H1 (cell line): ENCODE results near the gene MSI2. TPM values are rescaled to one million over a fixed set of nuclear protein-coding genes. Genes with fewer than 3 reads are reported as not detected.

ENCODE experiments used
- CTCF ChIA-PET: fragments of 300-600 bp; sonication (Branson Sonifier 250); formaldehyde crosslinking; loops from one replicate; lab custom pipeline; 2021; ENCODE audit not compliant: partially characterized antibody; lab: Charles Lee
- POLR2A ChIA-PET: fragments of 300-600 bp; sonication (Branson Sonifier 250); formaldehyde crosslinking; loops from one replicate; lab custom pipeline; 2021; ENCODE audit warnings: inconsistent platforms; ENCODE audit not compliant: partially characterized antibody; lab: Charles Lee
- DNase-seq, 2 experiments: peaks; one replicate each; pipeline versions ENCODE4 v3.0.0 to v3.0.0-alpha.2; 2010 to 2022; ENCODE audit warnings: low spot score in 2 of 2, low read depth in 1 of 2, mixed read lengths in 1 of 2
- FAIRE-seq: peaks from 2 replicates; lab custom pipeline; 2011; peaks lifted over from hg19 to GRCh38; lab: Jason Lieb, UNC
- H2AFZ ChIP-seq: 2 replicates; pipeline ENCODE4 v1.8.1; 2012; ENCODE audit warnings: low read length, inconsistent platforms
- H2AK5ac ChIP-seq: 2 replicates; pipeline ENCODE4 v1.6.1; 2013; ENCODE audit warnings: low read depth, low read length
- H2BK120ac ChIP-seq: replicated peaks from 2 replicates; pipeline ENCODE3; 2013; ENCODE audit warnings: low read depth, low read length, inconsistent platforms
- H2BK12ac ChIP-seq: 2 replicates; pipeline ENCODE4 v1.6.1; 2013; ENCODE audit warnings: low read depth, low read length
- H2BK15ac ChIP-seq: 2 replicates; pipeline ENCODE4 v1.6.1; 2013; ENCODE audit warnings: low read length
- H2BK20ac ChIP-seq: 2 replicates; pipeline ENCODE4 v1.6.1; 2013; ENCODE audit warnings: low read length
- H2BK5ac ChIP-seq: 2 replicates; pipeline ENCODE4 v1.6.1; 2013; ENCODE audit warnings: low read depth, low read length
- H3K14ac ChIP-seq: 2 replicates; pipeline ENCODE4 v1.6.1; 2013; ENCODE audit warnings: inconsistent platforms; ENCODE audit not compliant: insufficient read length
- H3K18ac ChIP-seq: 2 replicates; pipeline ENCODE4 v1.6.1; 2013; ENCODE audit warnings: low read length; ENCODE audit errors: extremely low read depth
- H3K23ac ChIP-seq: 2 replicates; pipeline ENCODE4 v1.6.1; 2013; ENCODE audit warnings: inconsistent platforms; ENCODE audit not compliant: insufficient read length
- H3K23me2 ChIP-seq: 2 replicates; pipeline ENCODE4 v1.6.1; 2013; ENCODE audit warnings: low read depth, low read length
- H3K27ac ChIP-seq: 2 replicates; pipeline ENCODE4 v1.6.1; 2011; ENCODE audit warnings: low read depth, low read length, inconsistent platforms
- H3K27me3 ChIP-seq, 4 experiments: replicated peaks in 1 of 4; 1 replicate in 1 of 4; 2 replicates in 3 of 4; pipeline versions ENCODE4 v1.6.1 to v1.8.1; 2011 to 2013; ENCODE audit warnings: low read length in 3 of 4, mild to moderate bottlenecking in 3 of 4, inconsistent platforms in 2 of 4, mixed read lengths in 2 of 4, moderate library complexity in 1 of 4; ENCODE audit not compliant: control insufficient read depth in 3 of 4, insufficient read depth in 3 of 4; ENCODE audit errors: extremely low read depth in 1 of 4
- H3K36me3 ChIP-seq, 4 experiments: 2 replicates each; pipeline versions ENCODE4 v1.6.1 to v1.8.1; 2011 to 2013; ENCODE audit warnings: mild to moderate bottlenecking in 4 of 4, low read length in 3 of 4, moderate library complexity in 2 of 4, control low read depth in 1 of 4, inconsistent platforms in 1 of 4; ENCODE audit not compliant: insufficient read depth in 4 of 4, control insufficient read depth in 2 of 4
- H3K4ac ChIP-seq: replicated peaks from 2 replicates; pipeline ENCODE3; 2013; ENCODE audit warnings: low read length, low read depth, mixed read lengths, inconsistent platforms; ENCODE audit not compliant: insufficient read length
- H3K4me1 ChIP-seq, 4 experiments: replicated peaks in 1 of 4; 1 replicate in 1 of 4; 2 replicates in 3 of 4; pipeline versions ENCODE4 v1.6.1 to v1.8.1; 2011 to 2013; ENCODE audit warnings: low read length in 3 of 4, inconsistent platforms in 2 of 4, mixed read lengths in 1 of 4; ENCODE audit not compliant: insufficient read depth in 4 of 4, control insufficient read depth in 3 of 4
- H3K4me2 ChIP-seq, 2 experiments: 2 replicates each; pipeline versions ENCODE4 v1.6.1 to v1.8.1; 2011 to 2013; ENCODE audit warnings: low read depth in 2 of 2, low read length in 2 of 2, control low read depth in 1 of 2, inconsistent platforms in 1 of 2, mild to moderate bottlenecking in 1 of 2; ENCODE audit not compliant: insufficient read depth in 1 of 2
- H3K4me3 ChIP-seq, 4 experiments: fragments of 200-600, 300-600 bp in 1 of 4; sonication (generic), shearing (Covaris generic), sonication (Bioruptor Twin) in 1 of 4; 2 replicates each; pipeline versions ENCODE4 v1.5.1 to v1.8.1; 2011 to 2016; ENCODE audit warnings: low read length in 4 of 4, low read depth in 3 of 4, control low read depth in 2 of 4, inconsistent platforms in 2 of 4, mild to moderate bottlenecking in 2 of 4, mixed read lengths in 1 of 4, moderate library complexity in 1 of 4; ENCODE audit not compliant: insufficient read depth in 2 of 4; ENCODE audit errors: extremely low read depth in 1 of 4
- H3K56ac ChIP-seq: replicated peaks from 2 replicates; pipeline ENCODE3; 2013; ENCODE audit warnings: low read depth, mild to moderate bottlenecking, mixed read lengths, low read length, inconsistent platforms; ENCODE audit not compliant: insufficient read length
- H3K79me1 ChIP-seq: 2 replicates; pipeline ENCODE4 v1.6.1; 2013; ENCODE audit warnings: low read depth, low read length, control low read depth
- H3K79me2 ChIP-seq, 2 experiments: 2 replicates each; pipeline versions ENCODE4 v1.6.1 to v1.8.1; 2012 to 2013; ENCODE audit warnings: low read length in 2 of 2, mild to moderate bottlenecking in 2 of 2, inconsistent platforms in 1 of 2; ENCODE audit not compliant: insufficient read depth in 2 of 2, control insufficient read depth in 1 of 2
- H3K9ac ChIP-seq, 4 experiments: replicated peaks in 1 of 4; 1 replicate in 1 of 4; 2 replicates in 3 of 4; pipeline versions ENCODE4 v1.6.1 to v1.8.1; 2011 to 2013; ENCODE audit warnings: low read depth in 3 of 4, low read length in 3 of 4, control low read depth in 2 of 4, mild to moderate bottlenecking in 2 of 4, moderate library complexity in 2 of 4, inconsistent platforms in 1 of 4; ENCODE audit errors: extremely low read depth in 1 of 4
- H3K9me3 ChIP-seq, 2 experiments: 2 replicates each; pipeline versions ENCODE4 v1.6.1 to v1.8.1; 2012 to 2013; ENCODE audit warnings: mild to moderate bottlenecking in 2 of 2, moderate library complexity in 2 of 2, control low read depth in 1 of 2, inconsistent platforms in 1 of 2, low read depth in 1 of 2, low read length in 1 of 2, mixed read lengths in 1 of 2; ENCODE audit not compliant: insufficient read depth in 2 of 2
- H4K20me1 ChIP-seq, 2 experiments: replicated peaks in 1 of 2; 2 replicates each; pipeline versions ENCODE3 to v1.8.1; 2011 to 2013; ENCODE audit warnings: inconsistent platforms in 2 of 2, low read length in 2 of 2, mild to moderate bottlenecking in 1 of 2; ENCODE audit not compliant: insufficient read depth in 2 of 2, control insufficient read depth in 1 of 2
- H4K5ac ChIP-seq: 2 replicates; pipeline ENCODE4 v1.6.1; 2013; ENCODE audit warnings: low read length, low read depth, mixed read lengths, inconsistent platforms; ENCODE audit not compliant: insufficient read length
- H4K8ac ChIP-seq: 2 replicates; pipeline ENCODE4 v1.8.0; 2013; ENCODE audit warnings: mild to moderate bottlenecking, moderate library complexity, low read length, inconsistent platforms; ENCODE audit not compliant: insufficient read depth; ENCODE audit errors: extremely low read depth
- H4K91ac ChIP-seq: replicated peaks from 2 replicates; pipeline ENCODE3; 2013; ENCODE audit warnings: low read length, mixed read lengths, inconsistent platforms; ENCODE audit not compliant: insufficient read length
- CHD2 ChIP-seq: IDR thresholded peaks from 2 replicates; pipeline ENCODE4 v1.6.1; 2012; ENCODE audit warnings: low read length, improper control_type of control experiment
- JUN ChIP-seq: IDR thresholded peaks from 2 replicates; pipeline ENCODE4 v1.6.1; 2011; ENCODE audit warnings: low read depth, mild to moderate bottlenecking, improper control_type of control experiment, low read length
- PHF8 ChIP-seq: fragments of 200-600 bp; sonication (generic); conservative IDR thresholded peaks from 2 replicates; pipeline ENCODE4 v1.7.1; 2012; ENCODE audit warnings: low read depth, mild to moderate bottlenecking, inconsistent platforms, low read length, moderate library complexity
- POLR2A ChIP-seq, 2 experiments: IDR thresholded peaks; 1 replicate in 1 of 2; 2 replicates in 1 of 2; pipeline ENCODE4 v1.6.1; 2011; ENCODE audit warnings: low read depth in 2 of 2, low read length in 2 of 2, mild to moderate bottlenecking in 2 of 2; ENCODE audit errors: control extremely low read depth in 1 of 2
- SIX5 ChIP-seq: IDR thresholded peaks from 2 replicates; pipeline ENCODE4 v1.6.1; 2011; ENCODE audit warnings: mild to moderate bottlenecking, low read depth, low read length
- SP4 ChIP-seq: IDR thresholded peaks from 2 replicates; pipeline ENCODE4 v1.6.1; 2012; ENCODE audit warnings: low read length, inconsistent platforms
- TAF7 ChIP-seq: optimal IDR thresholded peaks from 2 replicates; pipeline ENCODE3; 2011; ENCODE audit warnings: low read depth, mild to moderate bottlenecking, inconsistent platforms, low read length, moderate library complexity, borderline replicate concordance
- WGBS, 2 experiments: shearing (Covaris generic) in 1 of 2; methylation state at CpG; one replicate each; pipeline versions ENCODE4 v1.1.6 to v1.1.7; 2013 to 2015; ENCODE audit warnings: low lambda C conversion rate in 2 of 2, mixed read lengths in 2 of 2, inconsistent platforms in 1 of 2, low coverage in 1 of 2, missing lambda C conversion rate in 1 of 2; ENCODE audit not compliant: insufficient replicate concordance in 2 of 2, insufficient coverage in 1 of 2, insufficient read length in 1 of 2; ENCODE audit errors: extremely low coverage in 1 of 2, missing lambda C conversion rate in 1 of 2; 5-methylcytosine and 5-hydroxymethylcytosine counted together
- polyA plus RNA-seq, 7 experiments: library from polyadenylated mRNA; depleted of rRNA in 3 of 7; stranded (reverse) in 5 of 7; unstranded in 2 of 7; fragments of >200 nt in 5 of 7; fragments of 200-250 nt in 2 of 7; gene quantifications; 1 replicate in 5 of 7; 2 replicates in 1 of 7; 4 replicates in 1 of 7; pipeline versions ENCODE4 v1.2.1 to v1.2.3, GENCODE V29; 2011 to 2013; ENCODE audit warnings: missing spikeins in 2 of 7, mixed read lengths in 2 of 7
- total RNA-seq: library from RNA; stranded (reverse); fragmentation: NEBNext Ultra II Directional; extraction: Animal tissue kit (Norgen Biotek cat#: 25700); gene quantifications from 2 replicates; pipeline ENCODE4 v1.2.1, GENCODE V29; 2021

Gene MSI2
- total and polyA plus RNA-seq, 2 of the 8 experiments (the other 6 are each of a cell fraction or from before 2014, with no cell fraction given), result 36.7 to 80.6 TPM

GRCh38 chr17:57675427-57676387 is 419.4 kb downstream of the MSI2 start:
- no peaks in the 10 kb centered on the region for H3K9me3 ChIP-seq
- POLR2A ChIA-PET, result interaction anchor here (0.9 kb wide), 1 partner anchor 27 kb away, joined by 3 read pairs; no protein-coding TSS in a partner anchor
- H4K5ac ChIP-seq, result no peak overlapping the region
- no peak overlapping the region for H2BK20ac ChIP-seq
- no peak overlapping the region for H4K91ac ChIP-seq
- H3K4ac ChIP-seq, result no peak overlapping the region
- no peak overlapping the region for H2BK5ac ChIP-seq
- H3K9ac ChIP-seq, result no peak overlapping the region
- no peak overlapping the region for H3K23ac ChIP-seq
- no peak overlapping the region for H3K14ac ChIP-seq
- no peak overlapping the region for H2BK120ac ChIP-seq
- H3K36me3 ChIP-seq, result peaks cover 0 to 3% (median 1%) of the 10 kb centered on the region in 4 experiments; a peak in 1 of 8 replicates
- H3K79me2 ChIP-seq, result no peaks in the 10 kb centered on the region
- WGBS, 2 experiments, result 93% methylated on average over 21 of the region's 24 CpGs; no CpG with 5 or more reads in 1 of the 2 experiments
- DNase-seq (peak in 1 of 2 experiments; percentile 30), FAIRE-seq (no peak)
- no peaks in the 10 kb centered on the region; a peak in 1 of 7 replicates for H3K4me1 ChIP-seq
- no peak overlapping the region for H2BK12ac ChIP-seq
- no peak overlapping the region for H2BK15ac ChIP-seq
- peaks cover 0 to 2% of the 10 kb centered on the region in 2 experiments for H4K20me1 ChIP-seq
- no peak overlapping the region for H3K4me2 ChIP-seq
- no peaks in the 10 kb centered on the region; a peak in 1 of 7 replicates for H3K27me3 ChIP-seq
- H2AFZ ChIP-seq, result no peak overlapping the region
- H3K79me1 ChIP-seq, result no peaks in the 10 kb centered on the region
- no peak overlapping the region for H2AK5ac ChIP-seq
- no peak overlapping the region for H3K27ac ChIP-seq
- no peak overlapping the region for H3K4me3 ChIP-seq
- no peak overlapping the region for H3K18ac ChIP-seq
- no peaks in the 10 kb centered on the region for H3K23me2 ChIP-seq
- no peak overlapping the region for H4K8ac ChIP-seq
- no peak overlapping the region for H3K56ac ChIP-seq
- CTCF ChIA-PET, result interaction anchor here (0.7 to 2.6 kb wide), 11 partner anchors 10 to 433 kb away, joined by 3 to 14 read pairs (median 4); no protein-coding TSS in a partner anchor
- TF ChIP-seq TAF7 (no peak), SP4 (no peak), PHF8 (no peak), SIX5 (no peak), CHD2 (no peak), POLR2A (IDR thresholded peaks at IDR 0.05; ENCODE audit: control extremely low read depth in 1 of 2, low read depth in 2 of 2, low read length in 2 of 2) (no peak), JUN (no peak)
